Mammary epithelial cell (primary cell): ENCODE data around the gene HBM.

Experiments
- EZH2 ChIP-seq: IDR thresholded peaks from 2 replicates; pipeline ENCODE4 v1.6.1; 2012; ENCODE audit warnings: low read length, inconsistent platforms, borderline replicate concordance
- TF ChIP-seq, protein P1 (sequence below), 2 donors: IDR thresholded peaks in 1 of 2; conservative IDR thresholded peaks in 1 of 2; 2 replicates each; pipeline ENCODE4 v1.5.1; 2011 to 2012; ENCODE audit warnings: inconsistent platforms in 2 of 2, low read length in 2 of 2, mild to moderate bottlenecking in 2 of 2, control low read depth in 1 of 2, low read depth in 1 of 2; ENCODE audit not compliant: insufficient read depth in 1 of 2; ENCODE audit errors: extremely low read depth in 1 of 2

DNA sequence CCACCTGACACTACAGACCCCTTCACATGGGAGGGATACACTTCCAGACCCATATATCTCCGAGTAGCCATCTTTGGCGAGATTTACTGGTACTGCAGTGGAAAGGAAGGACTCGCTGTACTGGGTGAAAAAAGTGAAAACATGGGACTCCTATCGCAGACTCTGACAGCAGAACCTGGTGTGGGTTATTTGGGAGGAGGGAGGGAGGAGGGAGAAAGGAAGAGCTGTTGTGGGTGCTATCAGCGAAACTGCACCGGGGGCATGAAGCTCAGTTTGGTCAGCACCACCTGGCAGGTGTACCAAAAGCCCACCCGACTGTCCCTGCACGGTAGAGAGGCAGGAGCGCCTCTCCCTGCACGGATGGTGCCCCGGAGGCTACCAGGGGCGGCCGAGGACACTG, 19.4 kb downstream of the HBM start:
- TF ChIP-seq, protein P1, sequence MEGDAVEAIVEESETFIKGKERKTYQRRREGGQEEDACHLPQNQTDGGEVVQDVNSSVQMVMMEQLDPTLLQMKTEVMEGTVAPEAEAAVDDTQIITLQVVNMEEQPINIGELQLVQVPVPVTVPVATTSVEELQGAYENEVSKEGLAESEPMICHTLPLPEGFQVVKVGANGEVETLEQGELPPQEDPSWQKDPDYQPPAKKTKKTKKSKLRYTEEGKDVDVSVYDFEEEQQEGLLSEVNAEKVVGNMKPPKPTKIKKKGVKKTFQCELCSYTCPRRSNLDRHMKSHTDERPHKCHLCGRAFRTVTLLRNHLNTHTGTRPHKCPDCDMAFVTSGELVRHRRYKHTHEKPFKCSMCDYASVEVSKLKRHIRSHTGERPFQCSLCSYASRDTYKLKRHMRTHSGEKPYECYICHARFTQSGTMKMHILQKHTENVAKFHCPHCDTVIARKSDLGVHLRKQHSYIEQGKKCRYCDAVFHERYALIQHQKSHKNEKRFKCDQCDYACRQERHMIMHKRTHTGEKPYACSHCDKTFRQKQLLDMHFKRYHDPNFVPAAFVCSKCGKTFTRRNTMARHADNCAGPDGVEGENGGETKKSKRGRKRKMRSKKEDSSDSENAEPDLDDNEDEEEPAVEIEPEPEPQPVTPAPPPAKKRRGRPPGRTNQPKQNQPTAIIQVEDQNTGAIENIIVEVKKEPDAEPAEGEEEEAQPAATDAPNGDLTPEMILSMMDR (conservative IDR thresholded peaks at IDR 0.05 in 1 of 2, IDR thresholded peaks at IDR 0.05 in 1 of 2; ENCODE audit: extremely low read depth in 1 of 2, insufficient read depth in 1 of 2, low read depth in 1 of 2, low read length in 2 of 2) = no peak
- TF ChIP-seq EZH2 = no peak
